GM19463 (cell line): ENCODE data around the gene FAM89A.

Source experiments
- ATAC-seq: cut with Tn5 transposase; IDR thresholded peaks from one replicate; pipeline ENCODE4 v1.9.1; 2021; ENCODE audit warnings: mild to moderate bottlenecking, moderate library complexity; ENCODE audit not compliant: unreplicated experiment

FAM89A gene

DNA sequence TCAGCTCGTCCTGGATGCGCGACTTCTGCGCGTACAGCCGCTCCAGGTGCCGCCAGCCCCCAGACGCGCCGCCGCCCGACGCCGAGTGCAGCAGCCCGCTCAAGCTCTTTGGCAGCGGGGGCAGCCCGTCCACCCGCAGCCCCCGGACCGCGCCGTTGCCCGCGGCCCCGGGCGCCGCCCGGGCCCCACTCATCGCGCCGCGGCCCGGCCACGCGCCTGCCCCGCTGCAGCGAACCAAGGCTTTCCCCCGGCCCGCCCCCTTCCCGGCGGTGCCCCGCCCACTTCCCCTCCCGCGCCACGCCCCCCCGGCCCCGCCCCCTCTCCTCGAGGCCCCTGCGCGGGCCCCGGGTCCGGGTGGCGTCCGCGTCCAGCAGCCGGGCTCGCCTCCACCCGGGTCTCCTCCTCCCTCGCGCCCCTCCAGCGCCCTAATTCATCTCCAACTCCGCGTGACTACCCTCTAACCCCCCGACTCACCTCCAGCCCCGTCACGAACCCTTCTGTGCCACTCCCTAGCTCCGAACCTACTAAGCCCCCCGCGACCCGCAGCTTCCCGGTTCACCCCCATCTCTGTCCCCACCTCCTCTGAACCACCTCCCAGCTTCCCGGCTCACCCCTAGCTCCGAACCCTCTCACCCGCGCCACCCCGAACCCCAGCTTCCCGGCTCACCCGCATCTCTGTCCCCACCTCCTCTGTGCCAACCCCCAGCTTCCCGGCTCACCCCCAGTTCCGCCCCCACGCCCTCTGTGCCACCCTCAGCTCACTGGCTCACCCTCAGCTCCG lies at the start of gene FAM89A:
FAM89A (minus strand) TSS at position 236 of the 781 bp plus-strand sequence; CDS start at position 193, 43 bp downstream.
- ATAC-seq = peak; percentile 61

GRCh38 chr1:231084353-231084752 lies 44.3 kb upstream of the FAM89A start:
- ATAC-seq = no peak

DNA sequence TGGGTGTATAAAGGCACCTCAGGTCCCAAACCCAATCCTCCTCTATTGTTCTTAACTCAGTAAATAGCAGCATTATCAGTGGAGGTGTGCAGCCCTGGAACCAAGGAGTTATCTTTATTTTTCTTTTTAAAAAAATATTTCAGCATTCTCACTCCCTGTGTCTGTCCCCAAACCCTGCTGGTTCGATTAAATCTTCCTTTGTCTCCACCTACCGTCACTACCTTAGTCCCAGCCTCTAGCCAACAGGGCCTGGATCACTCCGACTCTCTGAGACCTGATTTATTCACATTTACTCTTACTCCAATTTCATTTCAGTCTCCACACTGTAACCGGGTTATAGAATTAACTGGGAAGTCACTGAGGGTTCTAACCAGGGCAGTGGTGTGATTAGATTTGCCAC lies 39.1 kb upstream of the FAM89A start:
- ATAC-seq = no peak

DNA sequence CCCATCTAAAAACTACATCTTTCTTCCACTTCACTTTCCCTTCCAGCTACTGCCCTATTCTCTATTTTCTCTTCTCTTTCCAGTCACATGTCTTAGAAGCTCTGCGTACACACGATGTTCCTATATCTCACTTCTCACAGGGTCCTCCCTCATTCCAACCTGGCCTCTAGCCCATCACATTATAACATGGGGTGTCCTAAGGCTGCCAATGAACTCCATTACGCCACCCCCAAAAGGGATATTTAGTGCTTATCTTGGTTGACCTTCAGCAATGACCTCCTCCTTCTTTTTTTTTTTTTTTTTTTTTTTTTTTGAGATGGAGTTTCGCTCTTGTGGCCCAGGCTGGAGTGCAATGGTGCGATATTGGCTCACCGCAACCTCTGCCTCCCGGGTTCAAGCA lies 38.2 kb upstream of the FAM89A start:
- ATAC-seq = no peak

DNA sequence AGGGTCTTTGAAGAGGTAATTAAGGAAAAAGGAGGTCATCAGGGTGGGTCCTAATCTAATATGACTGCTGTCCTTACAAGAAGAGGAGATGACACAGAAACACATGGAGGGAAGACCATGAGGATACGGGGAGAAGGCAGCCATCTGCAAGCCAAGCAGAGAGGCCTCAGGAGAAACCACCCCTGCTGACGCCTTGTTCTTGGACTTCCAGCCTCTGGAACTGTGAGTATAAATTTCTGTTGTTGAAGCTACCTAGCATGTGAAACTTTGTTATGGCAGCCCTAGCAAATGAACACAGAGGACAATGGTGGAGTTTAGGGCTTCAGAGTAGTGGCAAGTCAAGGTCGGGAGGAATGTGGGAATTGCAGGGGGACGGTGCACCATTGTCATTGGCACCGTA lies 36.7 kb upstream of the FAM89A start:
- ATAC-seq = no peak

- ATAC-seq = no peak
Observed at GRCh38 chr1:231075497-231075896, 35.4 kb upstream of the FAM89A start.

DNA sequence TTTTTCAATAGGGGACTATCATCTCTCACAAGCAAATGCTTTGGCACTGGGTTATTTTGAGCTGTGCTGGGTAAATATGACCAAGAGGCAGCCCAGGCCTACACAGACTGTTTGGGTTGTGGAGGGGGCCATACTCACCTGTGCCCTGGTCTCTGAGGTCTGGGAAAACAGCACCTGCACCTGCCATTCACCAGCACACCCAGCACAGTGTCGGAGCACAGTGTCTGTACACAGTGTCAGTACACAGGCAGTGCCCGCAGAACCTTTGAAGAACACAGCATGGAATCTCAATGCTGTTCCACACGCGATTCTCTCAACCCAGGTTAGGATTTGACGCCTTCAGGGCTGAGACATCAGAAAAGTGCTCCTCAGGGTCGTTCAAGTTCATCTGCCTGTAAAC lies 35.0 kb upstream of the FAM89A start:
- ATAC-seq = no peak

GRCh38 chr1:231074046-231074445 lies 34.0 kb upstream of the FAM89A start:
- no peak for ATAC-seq

- no peak for ATAC-seq
Observed at GRCh38 chr1:231073331-231073730, 33.3 kb upstream of the FAM89A start.

DNA sequence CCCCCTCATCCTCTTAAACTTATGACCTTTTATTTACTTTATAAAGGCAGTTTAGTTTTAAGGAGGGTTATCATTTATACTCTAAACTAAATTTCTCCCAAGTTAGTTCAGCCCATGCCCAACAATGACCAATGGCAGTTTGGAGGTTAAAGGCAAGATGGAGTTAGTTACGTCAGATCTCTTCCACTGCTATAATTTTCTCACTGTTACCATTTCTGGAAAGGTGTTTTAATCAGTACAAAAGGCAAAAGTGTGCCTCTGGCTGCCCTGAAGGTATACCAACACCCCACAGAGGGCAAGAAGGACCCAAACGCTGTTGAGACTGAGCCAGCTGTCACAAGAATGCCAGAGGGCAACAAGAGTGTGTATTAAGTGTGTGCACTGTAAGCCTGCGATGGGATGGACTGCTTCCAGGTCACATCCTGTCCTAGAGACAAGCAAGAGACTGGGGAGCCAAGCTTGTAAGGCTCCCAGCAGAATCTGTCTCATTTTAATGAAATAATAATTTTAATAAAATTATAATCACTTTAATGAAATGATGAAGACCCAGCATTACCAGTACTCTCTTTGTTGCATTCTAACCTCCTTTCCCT lies 32.5 kb upstream of the FAM89A start:
- ATAC-seq = no peak

DNA sequence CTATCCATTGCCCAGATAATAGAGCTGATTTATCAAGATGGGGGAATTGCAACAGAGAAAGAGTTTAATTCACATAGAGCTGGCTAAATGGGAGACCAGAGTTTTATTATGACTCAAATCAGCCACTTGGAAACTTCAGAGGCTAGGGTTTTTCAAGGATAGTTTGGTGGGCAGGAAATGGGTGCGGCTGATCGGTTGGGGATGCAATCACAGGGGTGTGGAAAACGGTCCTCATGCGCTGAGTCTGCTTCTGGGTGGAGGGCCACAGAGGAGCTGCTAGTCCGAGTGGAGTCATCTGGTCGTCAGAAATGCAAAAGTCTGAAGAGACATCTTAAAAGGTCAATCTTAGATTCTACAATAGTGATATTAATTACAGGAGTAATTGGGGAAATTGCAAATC lies 32.0 kb upstream of the FAM89A start:
- no peak for ATAC-seq

GRCh38 chr1:231070758-231071444 lies 30.8 kb upstream of the FAM89A start:
- ATAC-seq = no peak

- no peak for ATAC-seq
Observed at GRCh38 chr1:231069333-231069732, 29.3 kb upstream of the FAM89A start.

- ATAC-seq = no peak
Observed at GRCh38 chr1:231068762-231069161, 28.7 kb upstream of the FAM89A start.

- no peak for ATAC-seq
Observed at GRCh38 chr1:231065510-231066241, 25.6 kb upstream of the FAM89A start.

DNA sequence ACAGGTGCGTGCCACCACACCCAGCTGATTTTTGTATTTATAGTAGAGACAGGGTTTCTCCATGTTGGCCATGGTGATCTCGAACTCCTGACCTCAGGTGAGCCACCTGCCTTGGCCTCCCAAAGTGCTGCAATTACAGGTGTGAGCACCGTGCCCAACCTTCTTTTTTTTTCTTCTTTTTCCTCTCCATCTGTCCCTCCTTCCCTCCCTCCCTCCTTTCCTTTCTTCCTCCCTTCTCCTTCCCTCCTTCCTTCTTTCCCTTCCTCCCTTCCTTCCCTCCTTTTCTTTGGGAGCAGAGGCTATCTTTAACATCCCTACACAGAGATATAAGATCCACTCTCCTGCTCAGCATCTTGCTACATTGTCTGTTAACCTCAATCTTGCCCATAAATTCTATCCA lies 24.4 kb upstream of the FAM89A start:
- ATAC-seq = no peak

DNA sequence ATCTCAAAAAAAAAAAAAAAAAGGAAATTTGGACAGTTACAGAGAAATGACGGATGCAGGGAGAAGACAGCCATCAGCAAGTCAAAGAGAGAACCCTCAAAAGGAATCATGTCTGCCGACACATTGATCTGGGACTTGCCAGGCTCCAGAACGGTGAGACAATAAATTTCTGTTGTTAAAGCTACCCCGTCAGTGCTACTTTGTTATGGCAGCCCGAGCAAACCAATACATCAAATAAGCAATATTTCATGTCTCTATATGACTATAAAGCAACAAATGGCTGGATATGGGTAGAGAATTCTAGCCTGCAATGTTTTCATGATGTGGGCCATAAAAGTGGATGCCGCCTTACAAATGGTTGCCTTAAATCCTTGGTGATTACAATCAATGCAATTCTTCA lies 23.3 kb upstream of the FAM89A start:
- ATAC-seq = no peak

DNA sequence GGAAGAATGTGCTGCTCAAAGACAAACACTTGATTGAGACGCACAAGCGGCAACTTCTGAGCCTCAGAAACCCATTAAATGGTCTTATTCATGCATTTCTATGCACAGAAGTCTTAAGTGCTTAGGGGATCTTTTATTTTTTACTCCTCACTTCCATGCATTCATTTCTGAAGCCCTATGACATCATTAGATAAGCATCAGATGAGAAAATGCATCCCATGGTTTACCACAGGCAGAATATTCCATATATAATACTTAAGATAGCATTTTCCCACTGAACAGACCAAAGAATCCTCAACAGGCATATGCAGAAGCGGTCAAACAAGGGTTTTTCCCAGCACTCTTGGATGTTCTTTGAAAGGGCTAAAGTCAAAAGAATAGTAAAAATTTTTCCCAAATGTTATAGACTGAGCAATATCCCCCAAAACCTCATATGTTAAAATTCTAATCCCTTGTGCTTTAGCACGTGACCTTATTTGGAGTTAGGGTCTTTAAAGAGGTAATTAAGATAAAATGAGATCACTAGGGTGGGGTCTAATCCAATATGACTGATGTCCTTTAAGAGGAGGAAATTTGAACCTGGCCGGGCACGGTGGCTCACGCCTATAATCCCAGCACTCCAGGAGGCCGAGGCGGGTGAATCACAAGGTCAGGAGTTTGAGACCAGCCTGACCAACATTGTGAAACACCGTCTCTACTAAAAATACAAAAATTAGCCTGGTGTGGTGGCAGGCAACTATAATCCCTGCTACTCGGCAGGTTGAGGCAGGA lies 22.6 kb upstream of the FAM89A start:
- no peak for ATAC-seq

DNA sequence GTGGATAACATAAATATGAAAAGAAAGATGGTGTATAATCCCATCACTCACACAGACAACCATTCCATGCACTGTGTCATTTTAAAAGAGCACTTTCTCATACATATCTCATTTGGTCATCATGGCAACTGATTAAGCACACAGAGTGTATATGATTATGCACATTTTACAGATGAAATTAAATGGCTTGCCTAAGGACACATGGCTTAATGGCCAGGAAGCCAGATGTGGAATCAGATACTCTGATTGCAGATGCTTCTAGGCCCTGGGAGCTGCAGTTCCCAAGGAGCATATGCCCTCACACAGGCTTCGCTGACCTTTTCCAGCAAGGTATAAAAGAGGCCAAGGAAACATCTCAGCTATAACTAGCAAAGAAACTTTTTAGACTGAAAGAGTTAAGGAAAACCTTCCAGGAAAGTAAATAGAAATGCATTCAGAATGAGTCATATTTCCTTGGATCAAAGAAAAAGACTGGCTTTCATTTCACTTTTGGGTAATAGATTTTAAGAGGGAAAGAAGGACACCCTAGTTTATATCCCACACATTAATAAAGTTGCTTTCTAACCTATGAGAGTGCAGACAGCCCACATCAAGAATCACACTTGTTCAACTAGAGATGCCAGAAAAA lies 19.6 kb upstream of the FAM89A start:
- no peak for ATAC-seq

- peak; percentile 68 for ATAC-seq
Observed at GRCh38 chr1:231058416-231059109, 18.5 kb upstream of the FAM89A start.
